OCI-LY7 (cell line): ENCODE data around the gene DTNB.

Source experiments
- CTCF ChIP-seq: fragments of 200-600 bp; sonication (generic); conservative IDR thresholded peaks from 2 replicates; pipeline ENCODE4 v1.5.1; 2014; ENCODE audit warnings: mild to moderate bottlenecking, antibody characterized with exemption, low read length, moderate library complexity, mixed read lengths
- EZH2phosphoT487 ChIP-seq: fragments of 200-600 bp; sonication (generic); IDR thresholded peaks from 2 replicates; pipeline ENCODE4 v1.6.1; 2018; ENCODE audit warnings: low read depth, borderline replicate concordance, mild to moderate bottlenecking, mixed run types, antibody characterized with exemption, low read length, moderate library complexity, mixed read lengths

- no peak for TF ChIP-seq CTCF
- TF ChIP-seq EZH2phosphoT487, result no peak
These were observed 331.5 kb downstream of the DTNB start, which contains the start of gene DNMT3A for GRCh38 chr2:25341753-25342371.
